ENCODE results near the gene TMEM131. TPM values are rescaled to one million over a fixed set of nuclear protein-coding genes. Genes with fewer than 3 reads are reported as not detected.

The TMEM131 gene
- total RNA-seq, 1 donor from 2014 or later: 31.4 TPM

DNA sequence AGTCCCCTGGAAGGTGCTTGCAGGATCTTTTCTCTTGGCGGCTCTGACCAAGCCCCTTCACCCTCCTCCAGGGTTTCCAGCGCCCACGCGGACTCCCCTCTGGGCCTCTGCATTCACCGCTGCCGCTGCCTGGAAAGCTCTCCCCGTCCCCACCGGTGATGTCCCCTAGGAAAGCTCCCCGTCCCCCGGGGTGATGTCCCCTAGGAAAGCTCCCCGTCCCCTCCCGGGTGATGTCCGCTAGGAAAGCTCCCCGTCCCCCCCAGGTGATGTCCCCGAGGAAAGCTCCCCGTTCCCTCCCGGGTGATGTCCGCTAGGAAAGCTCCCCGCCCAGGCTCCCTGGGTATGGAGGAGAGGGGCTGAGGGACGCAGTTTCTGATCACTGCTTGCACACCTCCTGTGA lies 254.5 kb downstream of the TMEM131 start:
- H3K4me1 Mint-ChIP-seq (ENCODE audit: low read depth): no peaks in the 10 kb centered on the region
- peaks cover 13% of the 10 kb centered on the region for H3K36me3 Mint-ChIP-seq (ENCODE audit: low read depth)
- H3K27me3 Mint-ChIP-seq (ENCODE audit: low read depth): no peaks in the 10 kb centered on the region
- no peak for DNase-seq (ENCODE audit: low spot score)
- no peaks in the 10 kb centered on the region for H3K9me3 Mint-ChIP-seq (ENCODE audit: low read depth)
- TF ChIP-seq, protein P1, sequence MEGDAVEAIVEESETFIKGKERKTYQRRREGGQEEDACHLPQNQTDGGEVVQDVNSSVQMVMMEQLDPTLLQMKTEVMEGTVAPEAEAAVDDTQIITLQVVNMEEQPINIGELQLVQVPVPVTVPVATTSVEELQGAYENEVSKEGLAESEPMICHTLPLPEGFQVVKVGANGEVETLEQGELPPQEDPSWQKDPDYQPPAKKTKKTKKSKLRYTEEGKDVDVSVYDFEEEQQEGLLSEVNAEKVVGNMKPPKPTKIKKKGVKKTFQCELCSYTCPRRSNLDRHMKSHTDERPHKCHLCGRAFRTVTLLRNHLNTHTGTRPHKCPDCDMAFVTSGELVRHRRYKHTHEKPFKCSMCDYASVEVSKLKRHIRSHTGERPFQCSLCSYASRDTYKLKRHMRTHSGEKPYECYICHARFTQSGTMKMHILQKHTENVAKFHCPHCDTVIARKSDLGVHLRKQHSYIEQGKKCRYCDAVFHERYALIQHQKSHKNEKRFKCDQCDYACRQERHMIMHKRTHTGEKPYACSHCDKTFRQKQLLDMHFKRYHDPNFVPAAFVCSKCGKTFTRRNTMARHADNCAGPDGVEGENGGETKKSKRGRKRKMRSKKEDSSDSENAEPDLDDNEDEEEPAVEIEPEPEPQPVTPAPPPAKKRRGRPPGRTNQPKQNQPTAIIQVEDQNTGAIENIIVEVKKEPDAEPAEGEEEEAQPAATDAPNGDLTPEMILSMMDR (IDR thresholded peaks at IDR 0.05): no peak
- no peak overlapping the region for H3K4me3 Mint-ChIP-seq (ENCODE audit: unreplicated experiment)
- no peak overlapping the region for H3K27ac Mint-ChIP-seq (ENCODE audit: unreplicated experiment)

DNA sequence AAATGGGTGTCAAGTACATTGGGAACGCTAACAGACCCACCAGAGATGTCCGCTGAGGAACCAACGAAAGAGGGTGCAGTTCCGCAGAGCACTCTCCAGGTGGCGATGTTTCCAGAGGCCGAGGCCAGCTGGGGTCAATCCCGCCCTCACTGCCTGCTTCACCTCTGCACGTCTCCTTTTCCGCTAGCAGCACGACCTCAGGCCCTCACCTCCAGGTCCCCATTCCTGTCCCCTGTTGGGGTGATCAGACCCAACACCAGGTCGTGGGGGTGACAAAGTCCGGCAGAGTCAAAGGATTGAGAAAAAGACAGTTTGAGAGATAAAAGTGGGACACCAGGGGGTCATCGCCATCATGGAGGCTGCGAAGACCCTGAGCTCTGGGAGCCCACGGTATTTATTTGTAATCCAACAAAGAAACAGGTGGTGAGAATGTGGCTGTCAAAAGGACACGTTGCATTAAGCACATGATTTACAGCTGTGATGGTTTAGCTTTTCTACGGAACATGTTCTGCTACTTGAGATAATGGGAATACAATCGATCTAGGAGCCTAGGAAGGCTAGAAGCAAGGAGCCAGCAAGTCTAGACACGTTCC lies 255.1 kb downstream of the TMEM131 start:
- Mint-ChIP-seq H3K9me3 (ENCODE audit: low read depth) (no peaks in the 10 kb centered on the region), H3K4me1 (ENCODE audit: low read depth) (no peaks in the 10 kb centered on the region), H3K27me3 (ENCODE audit: low read depth) (no peaks in the 10 kb centered on the region), H3K4me3 (ENCODE audit: unreplicated experiment) (no peak overlapping the region), H3K27ac (ENCODE audit: unreplicated experiment) (no peak overlapping the region), H3K36me3 (ENCODE audit: low read depth) (peaks cover 10% of the 10 kb centered on the region)
- no peak for DNase-seq (ENCODE audit: low spot score)
- TF ChIP-seq, protein P1 (IDR thresholded peaks at IDR 0.05): peak; percentile 79

- H3K27ac Mint-ChIP-seq (ENCODE audit: unreplicated experiment): no peak overlapping the region
- TF ChIP-seq, protein P1 (IDR thresholded peaks at IDR 0.05): no peak
- no peaks in the 10 kb centered on the region for H3K9me3 Mint-ChIP-seq (ENCODE audit: low read depth)
- DNase-seq (ENCODE audit: low spot score): no peak
- no peak overlapping the region for H3K4me3 Mint-ChIP-seq (ENCODE audit: unreplicated experiment)
- no peaks in the 10 kb centered on the region for H3K4me1 Mint-ChIP-seq (ENCODE audit: low read depth)
- peaks cover 10% of the 10 kb centered on the region for H3K36me3 Mint-ChIP-seq (ENCODE audit: low read depth)
- no peaks in the 10 kb centered on the region for H3K27me3 Mint-ChIP-seq (ENCODE audit: low read depth)
Measured at GRCh38 chr2:97739893-97740245, 255.9 kb downstream of the TMEM131 start.

GRCh38 chr2:97739020-97739892 lies 256.5 kb downstream of the TMEM131 start:
- Mint-ChIP-seq H3K4me3 (ENCODE audit: unreplicated experiment) (no peak overlapping the region), H3K9me3 (ENCODE audit: low read depth) (no peaks in the 10 kb centered on the region), H3K4me1 (ENCODE audit: low read depth) (no peaks in the 10 kb centered on the region), H3K27me3 (ENCODE audit: low read depth) (no peaks in the 10 kb centered on the region), H3K27ac (ENCODE audit: unreplicated experiment) (no peak overlapping the region), H3K36me3 (ENCODE audit: low read depth) (peaks cover 8% of the 10 kb centered on the region)
- TF ChIP-seq, protein P1 (IDR thresholded peaks at IDR 0.05): no peak
- DNase-seq (ENCODE audit: low spot score): no peak

- no peaks in the 10 kb centered on the region for H3K4me1 Mint-ChIP-seq (ENCODE audit: low read depth)
- H3K36me3 Mint-ChIP-seq (ENCODE audit: low read depth): peaks cover 2% of the 10 kb centered on the region
- no peak overlapping the region for H3K4me3 Mint-ChIP-seq (ENCODE audit: unreplicated experiment)
- no peak for DNase-seq (ENCODE audit: low spot score)
- H3K27ac Mint-ChIP-seq (ENCODE audit: unreplicated experiment): no peak overlapping the region
- H3K27me3 Mint-ChIP-seq (ENCODE audit: low read depth): no peaks in the 10 kb centered on the region
- TF ChIP-seq, protein P1 (IDR thresholded peaks at IDR 0.05): no peak
- no peaks in the 10 kb centered on the region for H3K9me3 Mint-ChIP-seq (ENCODE audit: low read depth)
Measured at GRCh38 chr2:97738179-97739019, 257.3 kb downstream of the TMEM131 start.

Measured in chondrocyte (in vitro differentiated cells).